Measurements from ENCODE around the gene HS6ST2.

HS6ST2 gene

GRCh38 chrX:132961511-132961910 lies 3.1 kb upstream of the HS6ST2 start:
- H2AFZ ChIP-seq (ENCODE audit: low read length) = no peak overlapping the region
- H3K27me3 ChIP-seq (ENCODE audit: insufficient read depth, low read length) = no peaks in the 10 kb centered on the region
- no peak overlapping the region for H3K27ac ChIP-seq (ENCODE audit: low read depth, low read length, poor library complexity, severe bottlenecking)

DNA sequence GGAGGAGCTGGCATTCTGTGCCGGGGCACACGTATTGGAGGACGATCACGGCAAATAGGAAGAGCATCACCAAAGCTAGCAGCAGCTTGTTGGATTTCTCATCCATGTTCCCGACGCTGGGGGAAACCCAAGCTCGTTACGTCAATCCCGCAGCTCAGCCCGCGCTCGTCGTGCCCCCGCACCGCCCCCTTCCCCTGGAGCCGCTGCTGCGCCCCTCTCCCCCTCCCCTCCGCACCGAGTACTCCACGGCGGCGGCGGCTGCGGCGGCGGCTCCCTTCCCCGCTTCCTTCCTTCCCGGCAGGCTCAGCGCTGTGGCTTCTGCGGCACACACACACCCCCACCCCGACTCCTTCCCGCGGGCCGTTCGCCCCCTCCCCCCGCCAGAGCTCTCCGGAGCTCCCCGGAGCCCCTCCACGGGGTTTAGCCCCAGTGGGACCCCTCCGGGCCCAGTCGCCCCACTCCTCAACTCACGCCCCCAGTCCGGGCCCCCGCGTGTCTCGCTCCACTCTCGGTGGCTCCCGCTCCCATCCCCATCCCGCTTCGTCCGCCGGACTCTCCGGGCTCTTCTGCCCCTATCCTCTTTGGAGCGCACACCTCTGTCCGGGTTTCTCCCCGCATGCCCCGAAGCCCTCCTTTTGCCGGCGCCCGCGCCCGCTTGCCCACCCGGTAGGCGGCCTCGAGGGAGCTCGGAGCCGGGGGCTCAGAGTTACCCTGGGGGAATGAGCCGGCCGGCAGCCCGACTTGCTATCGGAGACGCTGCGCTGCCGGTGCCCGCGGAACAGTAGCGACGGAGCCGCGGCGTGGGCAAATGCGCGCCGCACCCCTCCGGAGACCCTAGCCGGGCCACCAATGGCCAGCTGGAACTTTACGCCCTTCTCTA lies 978 bp downstream of the HS6ST2 start:
- H3K4me1 ChIP-seq (ENCODE audit: insufficient read depth, low read length, severe bottlenecking) = no peaks in the 10 kb centered on the region

More at GRCh38 chrX:132961511-132961910, 3.1 kb upstream of the HS6ST2 start:
- Histone ChIP-seq H3K4me1 (ENCODE audit: insufficient read depth, low read length, severe bottlenecking) (no peaks in the 10 kb centered on the region), H3K36me3 (ENCODE audit: insufficient read depth, low read length) (no peaks in the 10 kb centered on the region), H3F3A (ENCODE audit: insufficient read depth, low read length) (no peaks in the 10 kb centered on the region), H4K20me1 (ENCODE audit: insufficient read depth, low read length) (no peaks in the 10 kb centered on the region), H3K9ac (ENCODE audit: low read length) (no peak overlapping the region), H3K4me2 (ENCODE audit: low read length) (no peak overlapping the region), H3K4me3 (ENCODE audit: low read depth, low read length, poor library complexity, severe bottlenecking) (no peak overlapping the region), H3K9me3 (ENCODE audit: low read length) (no peaks in the 10 kb centered on the region), H3K79me2 (ENCODE audit: insufficient read depth, low read length) (no peaks in the 10 kb centered on the region), H3K9me2 (ENCODE audit: low read depth, low read length) (no peaks in the 10 kb centered on the region)
- TF ChIP-seq EZH2 (IDR thresholded peaks at IDR 0.05; ENCODE audit: borderline replicate concordance, low read length) = no peak
- TF ChIP-seq, protein P1, sequence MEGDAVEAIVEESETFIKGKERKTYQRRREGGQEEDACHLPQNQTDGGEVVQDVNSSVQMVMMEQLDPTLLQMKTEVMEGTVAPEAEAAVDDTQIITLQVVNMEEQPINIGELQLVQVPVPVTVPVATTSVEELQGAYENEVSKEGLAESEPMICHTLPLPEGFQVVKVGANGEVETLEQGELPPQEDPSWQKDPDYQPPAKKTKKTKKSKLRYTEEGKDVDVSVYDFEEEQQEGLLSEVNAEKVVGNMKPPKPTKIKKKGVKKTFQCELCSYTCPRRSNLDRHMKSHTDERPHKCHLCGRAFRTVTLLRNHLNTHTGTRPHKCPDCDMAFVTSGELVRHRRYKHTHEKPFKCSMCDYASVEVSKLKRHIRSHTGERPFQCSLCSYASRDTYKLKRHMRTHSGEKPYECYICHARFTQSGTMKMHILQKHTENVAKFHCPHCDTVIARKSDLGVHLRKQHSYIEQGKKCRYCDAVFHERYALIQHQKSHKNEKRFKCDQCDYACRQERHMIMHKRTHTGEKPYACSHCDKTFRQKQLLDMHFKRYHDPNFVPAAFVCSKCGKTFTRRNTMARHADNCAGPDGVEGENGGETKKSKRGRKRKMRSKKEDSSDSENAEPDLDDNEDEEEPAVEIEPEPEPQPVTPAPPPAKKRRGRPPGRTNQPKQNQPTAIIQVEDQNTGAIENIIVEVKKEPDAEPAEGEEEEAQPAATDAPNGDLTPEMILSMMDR (IDR thresholded peaks at IDR 0.05; ENCODE audit: low read length) = no peak

GRCh38 chrX:132956421-132957210 lies 1.8 kb downstream of the HS6ST2 start:
- H3K79me2 ChIP-seq (ENCODE audit: insufficient read depth, low read length) = no peaks in the 10 kb centered on the region
- H3K36me3 ChIP-seq (ENCODE audit: insufficient read depth, low read length) = no peaks in the 10 kb centered on the region
- no peak overlapping the region for H2AFZ ChIP-seq (ENCODE audit: low read length)
- no peaks in the 10 kb centered on the region for H3K4me1 ChIP-seq (ENCODE audit: insufficient read depth, low read length, severe bottlenecking)
- TF ChIP-seq, protein P1 (IDR thresholded peaks at IDR 0.05; ENCODE audit: low read length) = no peak
- no peak for TF ChIP-seq EZH2 (IDR thresholded peaks at IDR 0.05; ENCODE audit: borderline replicate concordance, low read length)
- H3K4me3 ChIP-seq (ENCODE audit: low read depth, low read length, poor library complexity, severe bottlenecking) = no peak overlapping the region
- no peaks in the 10 kb centered on the region for H3K27me3 ChIP-seq (ENCODE audit: insufficient read depth, low read length)
- no peak overlapping the region for H3K4me2 ChIP-seq (ENCODE audit: low read length)
- no peak overlapping the region for H3K27ac ChIP-seq (ENCODE audit: low read depth, low read length, poor library complexity, severe bottlenecking)
- H3K9me3 ChIP-seq (ENCODE audit: low read length) = no peaks in the 10 kb centered on the region
- H3K9ac ChIP-seq (ENCODE audit: low read length) = no peak overlapping the region
- H4K20me1 ChIP-seq (ENCODE audit: insufficient read depth, low read length) = no peaks in the 10 kb centered on the region
- no peaks in the 10 kb centered on the region for H3K9me2 ChIP-seq (ENCODE audit: low read depth, low read length)
- H3F3A ChIP-seq (ENCODE audit: insufficient read depth, low read length) = no peaks in the 10 kb centered on the region

More for the DNA sequence above, 978 bp downstream of the HS6ST2 start:
- TF ChIP-seq EZH2 (IDR thresholded peaks at IDR 0.05; ENCODE audit: borderline replicate concordance, low read length) = no peak
- TF ChIP-seq, protein P1 (IDR thresholded peaks at IDR 0.05; ENCODE audit: low read length) = no peak
- Histone ChIP-seq H4K20me1 (ENCODE audit: insufficient read depth, low read length) (no peaks in the 10 kb centered on the region), H3K9ac (ENCODE audit: low read length) (no peak overlapping the region), H3F3A (ENCODE audit: insufficient read depth, low read length) (no peaks in the 10 kb centered on the region), H3K27ac (ENCODE audit: low read depth, low read length, poor library complexity, severe bottlenecking) (no peak overlapping the region), H3K4me3 (ENCODE audit: low read depth, low read length, poor library complexity, severe bottlenecking) (no peak overlapping the region), H3K79me2 (ENCODE audit: insufficient read depth, low read length) (no peaks in the 10 kb centered on the region), H3K9me3 (ENCODE audit: low read length) (no peaks in the 10 kb centered on the region), H3K36me3 (ENCODE audit: insufficient read depth, low read length) (no peaks in the 10 kb centered on the region), H3K4me2 (ENCODE audit: low read length) (no peak overlapping the region), H3K27me3 (ENCODE audit: insufficient read depth, low read length) (no peaks in the 10 kb centered on the region), H2AFZ (ENCODE audit: low read length) (no peak overlapping the region), H3K9me2 (ENCODE audit: low read depth, low read length) (no peaks in the 10 kb centered on the region)
